Kidney capillary endothelial cell (primary cell): Measurements from ENCODE around the gene HSD17B4.
"Not testable (repeated sequence)": the region's sequence is repeated elsewhere in the genome, so short reads cannot be mapped to it uniquely, and the experiment has no call there.

ENCODE experiments used
- DNase-seq: peaks from one replicate; pipeline ENCODE4 v3.0.0-alpha.2; 2018; ENCODE audit warnings: low spot score

HSD17B4 gene

GRCh38 chr5:119480629-119481028 lies 28.3 kb downstream of the HSD17B4 start:
- DNase-seq = not testable (repeated sequence)

GRCh38 chr5:119483155-119483554 lies 30.9 kb downstream of the HSD17B4 start:
- no peak for DNase-seq

GRCh38 chr5:119484884-119485283 lies 32.6 kb downstream of the HSD17B4 start:
- no peak for DNase-seq

- DNase-seq = no peak
Measured at GRCh38 chr5:119501671-119502179, 49.4 kb downstream of the HSD17B4 start.

- not testable (repeated sequence) for DNase-seq
Measured at GRCh38 chr5:119503939-119504338, 51.6 kb downstream of the HSD17B4 start.

- no peak for DNase-seq
Measured at GRCh38 chr5:119512277-119512676, 60.0 kb downstream of the HSD17B4 start.

GRCh38 chr5:119515192-119515591 lies 62.9 kb downstream of the HSD17B4 start:
- no peak for DNase-seq

- not testable (repeated sequence) for DNase-seq
Measured at GRCh38 chr5:119517115-119517514, 64.8 kb downstream of the HSD17B4 start.

- DNase-seq = no peak
Measured at GRCh38 chr5:119521232-119521631, 68.9 kb downstream of the HSD17B4 start.

- DNase-seq = no peak
Measured at GRCh38 chr5:119522841-119523240, 70.5 kb downstream of the HSD17B4 start.

- no peak for DNase-seq
Measured at GRCh38 chr5:119524485-119524884, 72.2 kb downstream of the HSD17B4 start.

GRCh38 chr5:119527351-119527750 lies 75.1 kb downstream of the HSD17B4 start:
- no peak for DNase-seq

- DNase-seq = no peak
Measured at GRCh38 chr5:119529811-119530210, 77.5 kb downstream of the HSD17B4 start.

GRCh38 chr5:119532637-119533036 lies 80.3 kb downstream of the HSD17B4 start:
- no peak for DNase-seq

GRCh38 chr5:119537704-119538103 lies 85.4 kb downstream of the HSD17B4 start:
- DNase-seq = peak; percentile 63

- no peak for DNase-seq
Measured at GRCh38 chr5:119541716-119542115, 89.4 kb downstream of the HSD17B4 start.

GRCh38 chr5:119551819-119552218 lies 99.5 kb downstream of the HSD17B4 start:
- no peak for DNase-seq

- DNase-seq = no peak
Measured at GRCh38 chr5:119554597-119554996, 102.3 kb downstream of the HSD17B4 start.

- no peak for DNase-seq
Measured at GRCh38 chr5:119570910-119571309, 118.6 kb downstream of the HSD17B4 start.

GRCh38 chr5:119578937-119579336 lies 126.6 kb downstream of the HSD17B4 start:
- DNase-seq = peak; percentile 3

GRCh38 chr5:119582987-119583386 lies 130.7 kb downstream of the HSD17B4 start:
- no peak for DNase-seq

GRCh38 chr5:119583684-119584083 lies 131.4 kb downstream of the HSD17B4 start:
- DNase-seq = no peak
